ENCODE measurements around the gene TNPO1.

Gene TNPO1

GRCh38 chr5:72848474-72849428 is 32.3 kb downstream of the TNPO1 start (continued):
- no peak for TF ChIP-seq ZBTB11 (tag by site-specific recombination; conservative IDR thresholded peaks at IDR 0.05; ENCODE audit: low read depth)
- TF ChIP-seq, protein P1, sequence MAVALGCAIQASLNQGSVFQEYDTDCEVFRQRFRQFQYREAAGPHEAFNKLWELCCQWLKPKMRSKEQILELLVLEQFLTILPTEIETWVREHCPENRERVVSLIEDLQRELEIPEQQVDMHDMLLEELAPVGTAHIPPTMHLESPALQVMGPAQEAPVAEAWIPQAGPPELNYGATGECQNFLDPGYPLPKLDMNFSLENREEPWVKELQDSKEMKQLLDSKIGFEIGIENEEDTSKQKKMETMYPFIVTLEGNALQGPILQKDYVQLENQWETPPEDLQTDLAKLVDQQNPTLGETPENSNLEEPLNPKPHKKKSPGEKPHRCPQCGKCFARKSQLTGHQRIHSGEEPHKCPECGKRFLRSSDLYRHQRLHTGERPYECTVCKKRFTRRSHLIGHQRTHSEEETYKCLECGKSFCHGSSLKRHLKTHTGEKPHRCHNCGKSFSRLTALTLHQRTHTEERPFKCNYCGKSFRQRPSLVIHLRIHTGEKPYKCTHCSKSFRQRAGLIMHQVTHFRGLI (tag by site-specific recombination; IDR thresholded peaks at IDR 0.05): no peak
- TF ChIP-seq ZFP41 (tag by site-specific recombination; IDR thresholded peaks at IDR 0.05; ENCODE audit: borderline replicate concordance): no peak
- no peak for TF ChIP-seq ZSCAN23 (tag by site-specific recombination; IDR thresholded peaks at IDR 0.05)
- TF ChIP-seq ZNF423 (tag by site-specific recombination; IDR thresholded peaks at IDR 0.05): peak; percentile 24; the same call in 1 of the 2 replicates
- no peak for TF ChIP-seq ZNF202 (tag by site-specific recombination; IDR thresholded peaks at IDR 0.05; ENCODE audit: borderline replicate concordance)
- TF ChIP-seq RBAK (tag by site-specific recombination; IDR thresholded peaks at IDR 0.05): no peak
- no peak for TF ChIP-seq ZNF670 (tag by site-specific recombination; IDR thresholded peaks at IDR 0.05; ENCODE audit: low read depth)
- no peak for TF ChIP-seq ZBTB6 (tag by site-specific recombination; IDR thresholded peaks at IDR 0.05)
- TF ChIP-seq ZFHX2 (tag by site-specific recombination; conservative IDR thresholded peaks at IDR 0.05): peak; percentile 52
- TF ChIP-seq ZBTB10 (tag by site-specific recombination; IDR thresholded peaks at IDR 0.05): no peak
- no peak for TF ChIP-seq ZNF239 (tag by site-specific recombination; IDR thresholded peaks at IDR 0.05)
- TF ChIP-seq ZNF560 (tag by site-specific recombination; IDR thresholded peaks at IDR 0.05; ENCODE audit: borderline replicate concordance): no peak
- 0 out of 2 replicates have a peak, but pooled peaks have one; percentile 40 for TF ChIP-seq ZNF501 (tag by site-specific recombination; IDR thresholded peaks at IDR 0.05)
- TF ChIP-seq ZNF600 (tag by site-specific recombination; IDR thresholded peaks at IDR 0.05): no peak
- TF ChIP-seq ZFP3 (tag by site-specific recombination; IDR thresholded peaks at IDR 0.05; ENCODE audit: low read depth): no peak
- TF ChIP-seq AEBP2 (tag by site-specific recombination; IDR thresholded peaks at IDR 0.05; ENCODE audit: borderline replicate concordance): no peak
- TF ChIP-seq KLF7 (tag by site-specific recombination; IDR thresholded peaks at IDR 0.05; ENCODE audit: borderline replicate concordance): no peak
- peak; percentile 71 for TF ChIP-seq GLIS2 (tag by site-specific recombination; IDR thresholded peaks at IDR 0.05)
- no peak for TF ChIP-seq ZNF248 (tag by site-specific recombination; IDR thresholded peaks at IDR 0.05)
- no peak for TF ChIP-seq ZFP37 (tag by site-specific recombination; IDR thresholded peaks at IDR 0.05)
- no peak for TF ChIP-seq SP2 (tag by site-specific recombination; IDR thresholded peaks at IDR 0.05)
- no peak for TF ChIP-seq ZNF792 (tag by site-specific recombination; IDR thresholded peaks at IDR 0.05)
- TF ChIP-seq ZNF791 (tag by site-specific recombination; IDR thresholded peaks at IDR 0.05): no peak
- TF ChIP-seq, protein P2, sequence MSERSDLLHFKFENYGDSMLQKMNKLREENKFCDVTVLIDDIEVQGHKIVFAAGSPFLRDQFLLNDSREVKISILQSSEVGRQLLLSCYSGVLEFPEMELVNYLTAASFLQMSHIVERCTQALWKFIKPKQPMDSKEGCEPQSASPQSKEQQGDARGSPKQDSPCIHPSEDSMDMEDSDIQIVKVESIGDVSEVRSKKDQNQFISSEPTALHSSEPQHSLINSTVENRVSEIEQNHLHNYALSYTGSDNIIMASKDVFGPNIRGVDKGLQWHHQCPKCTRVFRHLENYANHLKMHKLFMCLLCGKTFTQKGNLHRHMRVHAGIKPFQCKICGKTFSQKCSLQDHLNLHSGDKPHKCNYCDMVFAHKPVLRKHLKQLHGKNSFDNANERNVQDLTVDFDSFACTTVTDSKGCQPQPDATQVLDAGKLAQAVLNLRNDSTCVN (tag by site-specific recombination; optimal IDR thresholded peaks at IDR 0.05): peak; percentile 23
- no peak for TF ChIP-seq TRIM28 (IDR thresholded peaks at IDR 0.05; ENCODE audit: borderline replicate concordance, low read length)
- no peak for TF ChIP-seq MEIS1 (CRISPR knock-in tag; IDR thresholded peaks at IDR 0.05; ENCODE audit: borderline replicate concordance)
- no peak for TF ChIP-seq ZNF292 (tag by site-specific recombination; IDR thresholded peaks at IDR 0.05; ENCODE audit: borderline replicate concordance, low read depth)
